Prostate gland (tissue), 2 donors: ENCODE measurements around the gene FBXL7. TPM values are rescaled to one million over a fixed set of nuclear protein-coding genes. Genes with fewer than 3 reads are reported as not detected.

Source experiments
- DNase-seq: peaks from one replicate; pipeline ENCODE4 v3.0.0-alpha.2; 2019; ENCODE audit warnings: low spot score
- H3K27ac ChIP-seq, 2 donors: fragments of 200-600 bp; sonication (generic); 2 replicates each; pipeline ENCODE4 v1.5.1; 2017 to 2019
- H3K27me3 ChIP-seq: fragments of 200-600 bp; sonication (generic); replicated peaks from 2 replicates; pipeline ENCODE4 v1.5.1; 2019; ENCODE audit not compliant: insufficient read depth
- H3K36me3 ChIP-seq, 2 donors: fragments of 200-600 bp; sonication (generic); 1 replicate in 1 of 2; 2 replicates in 1 of 2; pipeline versions ENCODE4 v1.5.1 to v1.8.1; 2017 to 2019
- H3K4me1 ChIP-seq: fragments of 200-600 bp; sonication (generic); replicated peaks from 2 replicates; pipeline ENCODE4 v1.5.1; 2019
- H3K4me3 ChIP-seq, 2 donors: fragments of 200-600 bp; sonication (generic); 2 replicates each; pipeline ENCODE4 v1.5.1; 2017 to 2019
- H3K9me3 ChIP-seq: fragments of 200-600 bp; sonication (generic); 2 replicates; pipeline ENCODE4 v1.5.1; 2017
- CTCF ChIP-seq, 4 experiments: fragments of 200-600 bp in 2 of 4; fragments of 450-650 bp in 2 of 4; sonication (generic) in 2 of 4; IDR thresholded peaks; 1 replicate in 3 of 4; 2 replicates in 1 of 4; pipeline ENCODE4 v1.5.1; 2016 to 2019; ENCODE audit warnings: antibody characterized with exemption in 4 of 4, mild to moderate bottlenecking in 2 of 4, moderate library complexity in 2 of 4
- POLR2A ChIP-seq: fragments of 450-650 bp; IDR thresholded peaks from one replicate; pipeline ENCODE4 v1.6.1; 2016; ENCODE audit warnings: antibody characterized with exemption, mild to moderate bottlenecking
- POLR2AphosphoS5 ChIP-seq: sonication (generic); formaldehyde crosslinking; IDR thresholded peaks from one replicate; pipeline ENCODE4 v1.6.1; 2017; ENCODE audit warnings: antibody characterized with exemption
- WGBS: methylation state at CpG from one replicate; pipeline ENCODE4 v1.1.5; 2018; 5-methylcytosine and 5-hydroxymethylcytosine counted together
- intact Hi-C: fragments of 100-400 bp; cut with DNase I; formaldehyde crosslinking; loops from one replicate; pipeline ENCODE4 v1.14.2; 2022
- total RNA-seq, 2 donors: library from RNA; depleted of rRNA; stranded (reverse); fragments of >200 nt; gene quantifications; one replicate each; pipeline ENCODE4 v1.1.0, GENCODE V29; 2016

The FBXL7 gene
- total RNA-seq, 2 donors from 2014 or later: 21.2 to 24.2 TPM

GRCh38 chr5:15601853-15602252 lies 101.9 kb downstream of the FBXL7 start:
- no peak overlapping the region for H3K4me3 ChIP-seq
- H3K4me1 ChIP-seq: no peaks in the 10 kb centered on the region
- no peak overlapping the region for H3K27ac ChIP-seq
- no peaks in the 10 kb centered on the region for H3K27me3 ChIP-seq
- no peak for DNase-seq
- H3K36me3 ChIP-seq: no peaks in the 10 kb centered on the region
- intact Hi-C loops: no loop called here
- WGBS: 82% methylated on average over 2 of the region's 2 CpGs
- H3K9me3 ChIP-seq: no peaks in the 10 kb centered on the region
- TF ChIP-seq POLR2A (no peak), CTCF (IDR thresholded peaks at IDR 0.05) (no peak), POLR2AphosphoS5 (no peak)

- Histone ChIP-seq H3K4me1 (no peaks in the 10 kb centered on the region), H3K36me3 (no peaks in the 10 kb centered on the region), H3K9me3 (no peaks in the 10 kb centered on the region), H3K4me3 (no peak overlapping the region), H3K27ac (no peak overlapping the region), H3K27me3 (no peaks in the 10 kb centered on the region)
- DNase-seq: no peak
- 100% methylated on average over 2 of the region's 2 CpGs for WGBS
- TF ChIP-seq POLR2A: no peak
- no peak for TF ChIP-seq POLR2AphosphoS5
- no peak for TF ChIP-seq CTCF (IDR thresholded peaks at IDR 0.05)
- intact Hi-C loops: no loop called here
Measured at GRCh38 chr5:15604986-15605385, 105.0 kb downstream of the FBXL7 start.

GRCh38 chr5:15606197-15606596 lies 106.2 kb downstream of the FBXL7 start:
- no peaks in the 10 kb centered on the region for H3K27me3 ChIP-seq
- intact Hi-C loops: no loop called here
- H3K27ac ChIP-seq: no peak overlapping the region
- no peak for DNase-seq
- WGBS: 87% methylated on average over 8 of the region's 8 CpGs
- H3K9me3 ChIP-seq: no peaks in the 10 kb centered on the region
- H3K4me1 ChIP-seq: no peaks in the 10 kb centered on the region
- H3K36me3 ChIP-seq: no peaks in the 10 kb centered on the region
- H3K4me3 ChIP-seq: no peak overlapping the region
- TF ChIP-seq POLR2A (no peak), CTCF (IDR thresholded peaks at IDR 0.05) (no peak), POLR2AphosphoS5 (no peak)

GRCh38 chr5:15607076-15607475 lies 107.1 kb downstream of the FBXL7 start:
- Histone ChIP-seq H3K27ac (no peak overlapping the region), H3K9me3 (no peaks in the 10 kb centered on the region), H3K4me1 (peaks cover 2% of the 10 kb centered on the region), H3K27me3 (no peaks in the 10 kb centered on the region), H3K4me3 (no peak overlapping the region), H3K36me3 (no peaks in the 10 kb centered on the region)
- DNase-seq: no peak
- TF ChIP-seq POLR2AphosphoS5 (no peak), POLR2A (no peak)
- intact Hi-C loops: no loop called here
- WGBS: 82% methylated on average over 2 of the region's 2 CpGs

GRCh38 chr5:15609076-15609725 lies 109.2 kb downstream of the FBXL7 start:
- H3K27ac ChIP-seq: no peak overlapping the region
- H3K4me1 ChIP-seq: peaks cover 3% of the 10 kb centered on the region
- no peaks in the 10 kb centered on the region for H3K27me3 ChIP-seq
- H3K4me3 ChIP-seq: no peak overlapping the region
- 96% methylated on average over 3 of the region's 3 CpGs for WGBS
- DNase-seq: no peak
- intact Hi-C loops: no loop called here
- TF ChIP-seq POLR2A (no peak), CTCF (IDR thresholded peaks at IDR 0.05) (no peak), POLR2AphosphoS5 (no peak)
- H3K36me3 ChIP-seq: no peaks in the 10 kb centered on the region
- no peaks in the 10 kb centered on the region for H3K9me3 ChIP-seq
